IPS-18a (cell line): Measurements from ENCODE around the gene VPS26B.

Experiments used
- H3K27ac ChIP-seq: one replicate; pipeline ENCODE4 v1.5.1; 2013; ENCODE audit warnings: low read length
- H3K27me3 ChIP-seq: one replicate; pipeline ENCODE4 v1.6.1; 2013; ENCODE audit warnings: mild to moderate bottlenecking, low read length; ENCODE audit not compliant: control insufficient read depth, insufficient read depth
- H3K36me3 ChIP-seq: one replicate; pipeline ENCODE4 v1.6.1; 2013; ENCODE audit warnings: low read depth, low read length; ENCODE audit not compliant: control insufficient read depth
- H3K4me1 ChIP-seq: one replicate; pipeline ENCODE4 v1.6.1; 2013; ENCODE audit warnings: low read depth, low read length; ENCODE audit not compliant: control insufficient read depth
- H3K4me3 ChIP-seq: one replicate; pipeline ENCODE4 v1.5.1; 2013; ENCODE audit warnings: low read length
- H3K9ac ChIP-seq: one replicate; pipeline ENCODE4 v1.6.1; 2013; ENCODE audit warnings: mild to moderate bottlenecking, low read length, moderate library complexity
- H3K9me3 ChIP-seq: one replicate; pipeline ENCODE4 v1.6.1; 2013; ENCODE audit warnings: low read depth, low read length; ENCODE audit not compliant: control insufficient read depth

The VPS26B gene

GRCh38 chr11:134289167-134289566 lies 64.7 kb downstream of the VPS26B start:
- no peaks in the 10 kb centered on the region for H3K27me3 ChIP-seq

GRCh38 chr11:134289789-134290188 lies 65.3 kb downstream of the VPS26B start:
- Histone ChIP-seq H3K27me3 (no peaks in the 10 kb centered on the region), H3K4me3 (no peak overlapping the region), H3K27ac (no peak overlapping the region), H3K36me3 (peaks cover 3% of the 10 kb centered on the region), H3K4me1 (no peaks in the 10 kb centered on the region), H3K9me3 (no peaks in the 10 kb centered on the region), H3K9ac (no peak overlapping the region)

More at GRCh38 chr11:134289167-134289566, 64.7 kb downstream of the VPS26B start:
- peaks cover 5% of the 10 kb centered on the region for H3K36me3 ChIP-seq
- no peak overlapping the region for H3K9ac ChIP-seq
- no peak overlapping the region for H3K27ac ChIP-seq
- no peaks in the 10 kb centered on the region for H3K4me1 ChIP-seq
- no peak overlapping the region for H3K4me3 ChIP-seq
- H3K9me3 ChIP-seq = no peaks in the 10 kb centered on the region

- Histone ChIP-seq H3K9ac (no peak overlapping the region), H3K36me3 (peaks cover 3% of the 10 kb centered on the region), H3K4me3 (no peak overlapping the region), H3K27me3 (no peaks in the 10 kb centered on the region), H3K9me3 (no peaks in the 10 kb centered on the region), H3K4me1 (no peaks in the 10 kb centered on the region), H3K27ac (no peak overlapping the region)
Observed at GRCh38 chr11:134290646-134291045, 66.2 kb downstream of the VPS26B start.

GRCh38 chr11:134291196-134291595 lies 66.7 kb downstream of the VPS26B start:
- Histone ChIP-seq H3K4me3 (no peak overlapping the region), H3K9me3 (no peaks in the 10 kb centered on the region), H3K36me3 (peaks cover 3% of the 10 kb centered on the region), H3K4me1 (no peaks in the 10 kb centered on the region), H3K27me3 (no peaks in the 10 kb centered on the region), H3K27ac (no peak overlapping the region), H3K9ac (no peak overlapping the region)

- peaks cover 3% of the 10 kb centered on the region for H3K36me3 ChIP-seq
- no peak overlapping the region for H3K4me3 ChIP-seq
Observed at GRCh38 chr11:134292661-134293060, 68.2 kb downstream of the VPS26B start.

GRCh38 chr11:134293119-134294113 lies 68.9 kb downstream of the VPS26B start:
- H3K4me1 ChIP-seq = no peaks in the 10 kb centered on the region
- H3K36me3 ChIP-seq = peaks cover 3% of the 10 kb centered on the region
- no peak overlapping the region for H3K27ac ChIP-seq
- no peak overlapping the region for H3K4me3 ChIP-seq
- no peaks in the 10 kb centered on the region for H3K9me3 ChIP-seq
- H3K27me3 ChIP-seq = no peaks in the 10 kb centered on the region
- no peak overlapping the region for H3K9ac ChIP-seq

More at GRCh38 chr11:134292661-134293060, 68.2 kb downstream of the VPS26B start:
- no peak overlapping the region for H3K27ac ChIP-seq
- no peaks in the 10 kb centered on the region for H3K9me3 ChIP-seq
- H3K9ac ChIP-seq = no peak overlapping the region
- no peaks in the 10 kb centered on the region for H3K4me1 ChIP-seq
- no peaks in the 10 kb centered on the region for H3K27me3 ChIP-seq

- Histone ChIP-seq H3K9ac (no peak overlapping the region), H3K27me3 (no peaks in the 10 kb centered on the region), H3K4me1 (no peaks in the 10 kb centered on the region), H3K36me3 (peaks cover 7% of the 10 kb centered on the region), H3K9me3 (no peaks in the 10 kb centered on the region), H3K27ac (no peak overlapping the region), H3K4me3 (no peak overlapping the region)
Observed at GRCh38 chr11:134294664-134295063, 70.2 kb downstream of the VPS26B start.
